ENCODE measurements around the gene RBM12.
A peak's percentile ranks its signal among the peaks of the same experiment; 100 is the strongest.

The RBM12 gene

GRCh38 chr20:35663516-35664465, 909 bp downstream of the RBM12 start:
- Histone ChIP-seq H3K36me3 (ENCODE audit: insufficient read depth, low read length) (no peaks in the 10 kb centered on the region), H3K27ac (ENCODE audit: low read depth, low read length) (peak overlapping the region; percentile 99), H3K9me3 (ENCODE audit: low read length) (no peaks in the 10 kb centered on the region), H3K27me3 (ENCODE audit: control insufficient read depth in 1 of 2, insufficient read depth in 2 of 2, low read length in 2 of 2) (no peaks in the 10 kb centered on the region), H3K4me1 (ENCODE audit: insufficient read depth, low read length) (peaks cover 35% of the 10 kb centered on the region), H3K4me3 (ENCODE audit: low read depth in 1 of 2, low read length in 2 of 2) (peak overlapping the region; percentile 98 to 100), H3K9ac (ENCODE audit: low read length) (peak overlapping the region; percentile 100)

DNA sequence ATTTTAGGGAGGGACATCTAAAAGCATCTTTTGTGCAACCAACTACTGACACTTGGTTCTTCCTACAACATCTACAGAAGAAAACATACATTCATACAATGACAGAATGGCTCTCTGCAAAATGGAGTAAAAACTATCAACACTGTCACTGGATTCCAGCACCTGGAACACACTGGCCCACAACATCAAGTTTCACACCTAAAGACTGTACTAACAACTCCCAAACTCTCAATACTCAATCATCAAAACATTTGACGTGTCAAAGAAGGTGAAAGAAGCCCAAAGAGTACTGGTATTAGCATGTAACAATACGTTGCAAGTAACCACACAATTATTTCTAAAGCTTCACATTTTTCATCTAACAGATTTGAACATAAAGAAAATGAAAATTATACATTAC, 2.1 kb downstream of the RBM12 start:
- no peaks in the 10 kb centered on the region for H3K9me3 ChIP-seq (ENCODE audit: low read length)
- no peaks in the 10 kb centered on the region for H3K27me3 ChIP-seq (ENCODE audit: control insufficient read depth in 1 of 2, insufficient read depth in 2 of 2, low read length in 2 of 2)
- H3K4me3 ChIP-seq (ENCODE audit: low read depth in 1 of 2, low read length in 2 of 2): peak overlapping the region in 1 of 2 donors; percentile 2
- H3K4me1 ChIP-seq (ENCODE audit: insufficient read depth, low read length): peaks cover 42% of the 10 kb centered on the region
- H3K27ac ChIP-seq (ENCODE audit: low read depth, low read length): no peak overlapping the region
- H3K36me3 ChIP-seq (ENCODE audit: insufficient read depth, low read length): no peaks in the 10 kb centered on the region
- no peak overlapping the region for H3K9ac ChIP-seq (ENCODE audit: low read length)

- Histone ChIP-seq H3K36me3 (ENCODE audit: insufficient read depth, low read length) (no peaks in the 10 kb centered on the region), H3K9ac (ENCODE audit: low read length) (peak overlapping the region; percentile 8), H3K4me1 (ENCODE audit: insufficient read depth, low read length) (peaks cover 47% of the 10 kb centered on the region), H3K9me3 (ENCODE audit: low read length) (no peaks in the 10 kb centered on the region), H3K4me3 (ENCODE audit: low read depth in 1 of 2, low read length in 2 of 2) (peak overlapping the region in 1 of 2 donors; percentile 11), H3K27ac (ENCODE audit: low read depth, low read length) (no peak overlapping the region), H3K27me3 (ENCODE audit: control insufficient read depth in 1 of 2, insufficient read depth in 2 of 2, low read length in 2 of 2) (no peaks in the 10 kb centered on the region)
These were observed 2.8 kb downstream of the RBM12 start for GRCh38 chr20:35661908-35662307.

DNA sequence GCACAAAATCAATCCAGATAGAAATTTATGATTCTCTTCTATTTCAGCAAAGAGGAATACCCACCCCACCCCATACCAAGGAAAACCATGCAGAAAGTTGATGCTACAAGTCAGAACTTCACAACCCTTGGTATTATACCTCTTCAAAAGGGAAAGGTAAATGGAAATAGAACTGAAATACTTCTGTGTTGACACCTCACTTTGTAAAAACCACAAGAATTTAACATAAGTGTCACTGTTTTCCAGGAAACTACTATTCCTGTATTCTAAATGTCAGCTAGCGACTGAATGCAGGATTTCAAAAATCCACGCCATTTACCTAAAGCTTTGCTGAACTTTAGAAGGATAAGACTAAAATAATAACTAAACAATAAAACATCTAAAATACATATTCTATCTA, 3.6 kb downstream of the RBM12 start:
- H3K4me1 ChIP-seq (ENCODE audit: insufficient read depth, low read length): peaks cover 47% of the 10 kb centered on the region
- no peaks in the 10 kb centered on the region for H3K9me3 ChIP-seq (ENCODE audit: low read length)
- H3K27me3 ChIP-seq (ENCODE audit: control insufficient read depth in 1 of 2, insufficient read depth in 2 of 2, low read length in 2 of 2): no peaks in the 10 kb centered on the region
- H3K4me3 ChIP-seq (ENCODE audit: low read depth in 1 of 2, low read length in 2 of 2): no peak overlapping the region
- H3K27ac ChIP-seq (ENCODE audit: low read depth, low read length): no peak overlapping the region
- H3K9ac ChIP-seq (ENCODE audit: low read length): peak overlapping the region; percentile 8
- no peaks in the 10 kb centered on the region for H3K36me3 ChIP-seq (ENCODE audit: insufficient read depth, low read length)

GRCh38 chr20:35660122-35660937, 4.4 kb downstream of the RBM12 start:
- Histone ChIP-seq H3K36me3 (ENCODE audit: insufficient read depth, low read length) (no peaks in the 10 kb centered on the region), H3K4me1 (ENCODE audit: insufficient read depth, low read length) (peaks cover 47% of the 10 kb centered on the region), H3K9me3 (ENCODE audit: low read length) (no peaks in the 10 kb centered on the region), H3K9ac (ENCODE audit: low read length) (no peak overlapping the region), H3K27me3 (ENCODE audit: control insufficient read depth in 1 of 2, insufficient read depth in 2 of 2, low read length in 2 of 2) (no peaks in the 10 kb centered on the region), H3K4me3 (ENCODE audit: low read depth in 1 of 2, low read length in 2 of 2) (no peak overlapping the region), H3K27ac (ENCODE audit: low read depth, low read length) (no peak overlapping the region)

DNA sequence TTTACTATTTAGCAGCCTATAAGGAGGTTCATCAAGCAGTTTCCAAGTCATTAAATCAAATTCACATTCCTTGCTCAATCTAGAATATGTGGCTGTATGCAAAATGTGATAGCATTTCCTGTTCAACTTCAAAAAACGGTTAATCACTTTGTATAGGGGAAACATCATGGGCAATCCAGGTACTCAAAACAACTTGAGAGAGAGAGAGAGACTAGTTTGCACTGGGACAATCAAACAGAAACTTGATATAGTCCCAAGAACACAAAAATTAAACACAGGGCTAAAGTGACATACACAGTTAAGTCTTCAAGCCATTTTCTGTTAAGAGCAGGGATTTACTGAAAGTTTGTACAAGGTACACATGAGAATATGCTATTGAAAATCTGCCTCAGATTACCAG, 7.4 kb downstream of the RBM12 start:
- no peaks in the 10 kb centered on the region for H3K9me3 ChIP-seq (ENCODE audit: low read length)
- no peak overlapping the region for H3K4me3 ChIP-seq (ENCODE audit: low read depth in 1 of 2, low read length in 2 of 2)
- no peak overlapping the region for H3K9ac ChIP-seq (ENCODE audit: low read length)
- no peak overlapping the region for H3K27ac ChIP-seq (ENCODE audit: low read depth, low read length)
- H3K36me3 ChIP-seq (ENCODE audit: insufficient read depth, low read length): peaks cover 25% of the 10 kb centered on the region
- no peaks in the 10 kb centered on the region for H3K27me3 ChIP-seq (ENCODE audit: control insufficient read depth in 1 of 2, insufficient read depth in 2 of 2, low read length in 2 of 2)
- peaks cover 46% of the 10 kb centered on the region for H3K4me1 ChIP-seq (ENCODE audit: insufficient read depth, low read length)

DNA sequence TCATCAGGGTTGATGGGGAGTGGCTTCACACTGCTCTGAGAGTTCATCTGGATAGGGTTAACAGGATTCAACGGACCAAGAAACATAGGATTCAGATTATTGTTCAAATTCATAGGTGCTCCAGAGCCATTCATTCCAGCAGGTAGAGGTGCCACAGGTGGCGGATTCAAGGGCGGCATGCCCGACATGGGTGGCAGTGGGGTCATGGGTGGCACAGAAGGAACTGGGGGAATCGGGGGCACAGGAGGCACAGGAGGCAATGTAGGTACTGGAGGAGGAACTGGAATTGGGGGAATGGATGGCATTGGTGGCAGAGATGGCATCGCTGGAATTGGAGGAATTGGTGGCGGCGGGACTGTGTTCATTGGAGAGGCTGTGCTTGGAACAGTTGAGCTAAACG, 10.3 kb downstream of the RBM12 start:
- peaks cover 48% of the 10 kb centered on the region for H3K4me1 ChIP-seq (ENCODE audit: insufficient read depth, low read length)
- no peak overlapping the region for H3K4me3 ChIP-seq (ENCODE audit: low read depth in 1 of 2, low read length in 2 of 2)
- H3K27ac ChIP-seq (ENCODE audit: low read depth, low read length): no peak overlapping the region
- H3K9me3 ChIP-seq (ENCODE audit: low read length): no peaks in the 10 kb centered on the region
- no peak overlapping the region for H3K9ac ChIP-seq (ENCODE audit: low read length)
- H3K36me3 ChIP-seq (ENCODE audit: insufficient read depth, low read length): peaks cover 25% of the 10 kb centered on the region
- no peaks in the 10 kb centered on the region for H3K27me3 ChIP-seq (ENCODE audit: control insufficient read depth in 1 of 2, insufficient read depth in 2 of 2, low read length in 2 of 2)

GRCh38 chr20:35653893-35654292, 10.8 kb downstream of the RBM12 start:
- Histone ChIP-seq H3K4me1 (ENCODE audit: insufficient read depth, low read length) (peaks cover 48% of the 10 kb centered on the region), H3K27ac (ENCODE audit: low read depth, low read length) (no peak overlapping the region), H3K36me3 (ENCODE audit: insufficient read depth, low read length) (peaks cover 25% of the 10 kb centered on the region), H3K9ac (ENCODE audit: low read length) (no peak overlapping the region), H3K4me3 (ENCODE audit: low read depth in 1 of 2, low read length in 2 of 2) (no peak overlapping the region), H3K27me3 (ENCODE audit: control insufficient read depth in 1 of 2, insufficient read depth in 2 of 2, low read length in 2 of 2) (no peaks in the 10 kb centered on the region), H3K9me3 (ENCODE audit: low read length) (no peaks in the 10 kb centered on the region)

DNA sequence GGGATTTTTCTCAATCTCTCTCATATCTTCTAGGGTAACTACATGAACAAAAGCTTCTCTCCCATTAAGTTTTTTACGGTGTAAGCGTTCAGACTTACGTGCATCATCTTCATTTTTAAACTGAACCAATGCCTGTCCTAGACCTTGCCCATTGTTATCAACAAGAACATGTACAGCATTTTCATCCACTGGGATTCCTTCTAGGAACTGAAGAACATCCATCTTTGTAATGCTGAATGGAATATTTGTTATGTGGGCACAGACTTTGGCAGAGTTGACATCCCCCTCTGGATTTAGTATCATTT, 11.3 kb downstream of the RBM12 start:
- Histone ChIP-seq H3K27ac (ENCODE audit: low read depth, low read length) (no peak overlapping the region), H3K27me3 (ENCODE audit: control insufficient read depth in 1 of 2, insufficient read depth in 2 of 2, low read length in 2 of 2) (no peaks in the 10 kb centered on the region), H3K9ac (ENCODE audit: low read length) (no peak overlapping the region), H3K9me3 (ENCODE audit: low read length) (no peaks in the 10 kb centered on the region), H3K36me3 (ENCODE audit: insufficient read depth, low read length) (peaks cover 25% of the 10 kb centered on the region), H3K4me1 (ENCODE audit: insufficient read depth, low read length) (peaks cover 48% of the 10 kb centered on the region), H3K4me3 (ENCODE audit: low read depth in 1 of 2, low read length in 2 of 2) (no peak overlapping the region)

GRCh38 chr20:35652641-35653429, 11.9 kb downstream of the RBM12 start:
- H3K36me3 ChIP-seq (ENCODE audit: insufficient read depth, low read length): peaks cover 25% of the 10 kb centered on the region
- no peak overlapping the region for H3K9ac ChIP-seq (ENCODE audit: low read length)
- peaks cover 50% of the 10 kb centered on the region for H3K4me1 ChIP-seq (ENCODE audit: insufficient read depth, low read length)
- no peak overlapping the region for H3K27ac ChIP-seq (ENCODE audit: low read depth, low read length)
- H3K4me3 ChIP-seq (ENCODE audit: low read depth in 1 of 2, low read length in 2 of 2): no peak overlapping the region
- no peaks in the 10 kb centered on the region for H3K27me3 ChIP-seq (ENCODE audit: control insufficient read depth in 1 of 2, insufficient read depth in 2 of 2, low read length in 2 of 2)
- H3K9me3 ChIP-seq (ENCODE audit: low read length): no peaks in the 10 kb centered on the region

DNA sequence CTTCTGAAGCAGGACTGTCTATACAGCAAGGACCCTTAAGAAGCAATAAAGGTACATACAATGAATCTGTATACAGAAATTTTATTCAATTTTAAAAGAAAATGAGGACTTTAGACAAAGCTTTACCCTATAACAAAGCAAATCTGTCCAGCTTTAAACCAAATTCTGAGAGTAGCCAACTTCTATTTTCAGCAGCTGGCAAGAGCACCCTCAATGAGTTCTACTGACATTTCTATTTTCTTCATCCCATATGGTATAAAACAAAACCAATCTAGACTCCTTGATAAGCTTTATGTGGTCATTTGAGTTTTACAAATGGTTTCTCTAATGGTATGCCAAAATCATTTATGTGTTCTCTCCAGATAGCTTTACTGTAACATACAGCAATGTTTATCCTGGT, 12.7 kb downstream of the RBM12 start:
- no peaks in the 10 kb centered on the region for H3K9me3 ChIP-seq (ENCODE audit: low read length)
- peaks cover 44% of the 10 kb centered on the region for H3K4me1 ChIP-seq (ENCODE audit: insufficient read depth, low read length)
- no peak overlapping the region for H3K4me3 ChIP-seq (ENCODE audit: low read depth in 1 of 2, low read length in 2 of 2)

More for the DNA sequence above, 12.7 kb downstream of the RBM12 start:
- Histone ChIP-seq H3K9ac (ENCODE audit: low read length) (no peak overlapping the region), H3K27me3 (ENCODE audit: control insufficient read depth in 1 of 2, insufficient read depth in 2 of 2, low read length in 2 of 2) (no peaks in the 10 kb centered on the region), H3K36me3 (ENCODE audit: insufficient read depth, low read length) (peaks cover 25% of the 10 kb centered on the region), H3K27ac (ENCODE audit: low read depth, low read length) (no peak overlapping the region)

All from muscle layer of colon (tissue), 2 donors.